Stimulated activated CD4-positive, alpha-beta T cell treated with anti-CD3 and anti-CD28 coated beads, Interleukin-1b, Interleukin-23, amount 100 ng/mL, for 1 hour (primary cell): ENCODE results near the gene GSS.

Experiments used
- DNase-seq, 2 donors: peaks; one replicate each; pipeline ENCODE4 v3.0.0-alpha.2; 2020; ENCODE audit warnings: low read depth in 2 of 2

Gene GSS

DNA sequence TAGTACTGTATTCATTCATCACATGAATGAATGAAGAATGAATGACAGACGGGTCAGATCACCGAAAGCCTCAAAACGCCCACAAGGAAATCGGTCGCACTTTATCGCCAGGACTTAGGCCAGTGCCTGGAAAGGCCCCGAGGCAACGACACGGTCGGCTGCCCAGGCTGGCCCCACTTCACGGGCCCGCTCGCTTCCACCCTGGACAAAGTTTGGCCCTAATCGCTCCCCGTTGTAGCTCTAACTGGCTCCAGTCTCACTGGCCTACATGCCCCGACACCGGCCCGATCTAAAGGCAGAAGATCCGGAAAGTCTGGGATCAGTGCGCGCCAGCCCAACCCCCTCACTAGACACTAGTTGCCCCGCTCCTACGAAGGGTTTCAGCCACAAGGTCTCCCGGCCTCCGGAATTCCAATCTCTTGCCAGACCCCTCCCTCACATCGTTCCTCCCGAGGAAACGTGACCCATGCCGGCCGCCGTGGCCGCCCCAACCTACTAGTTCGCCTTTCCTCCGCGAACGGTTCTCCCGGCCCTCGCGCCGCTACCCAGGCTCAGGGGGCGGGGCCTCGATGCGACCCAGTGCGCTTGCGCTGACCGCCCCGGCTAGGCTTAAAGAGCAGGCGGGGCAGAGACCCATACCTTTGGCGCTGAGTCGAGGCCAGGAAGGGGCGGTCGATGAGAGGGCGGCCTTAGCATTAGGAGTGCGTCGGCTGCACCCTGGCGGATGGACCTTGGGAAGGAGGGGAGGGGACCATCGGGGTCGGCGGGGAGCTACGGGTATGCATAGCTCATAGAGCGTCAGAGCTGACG, at the start of gene GSS, which contains the start of gene MYH7B:
Gene GSS (minus strand): TSS at position 576 of the 810 bp plus-strand sequence. CDS start 3,954 bp downstream, outside the sequence.
Gene MYH7B (plus strand): TSS at position 638 of the 810 bp plus-strand sequence. CDS start 22,138 bp downstream, outside the sequence.
- DNase-seq = peak; percentile 93 to 99

DNA sequence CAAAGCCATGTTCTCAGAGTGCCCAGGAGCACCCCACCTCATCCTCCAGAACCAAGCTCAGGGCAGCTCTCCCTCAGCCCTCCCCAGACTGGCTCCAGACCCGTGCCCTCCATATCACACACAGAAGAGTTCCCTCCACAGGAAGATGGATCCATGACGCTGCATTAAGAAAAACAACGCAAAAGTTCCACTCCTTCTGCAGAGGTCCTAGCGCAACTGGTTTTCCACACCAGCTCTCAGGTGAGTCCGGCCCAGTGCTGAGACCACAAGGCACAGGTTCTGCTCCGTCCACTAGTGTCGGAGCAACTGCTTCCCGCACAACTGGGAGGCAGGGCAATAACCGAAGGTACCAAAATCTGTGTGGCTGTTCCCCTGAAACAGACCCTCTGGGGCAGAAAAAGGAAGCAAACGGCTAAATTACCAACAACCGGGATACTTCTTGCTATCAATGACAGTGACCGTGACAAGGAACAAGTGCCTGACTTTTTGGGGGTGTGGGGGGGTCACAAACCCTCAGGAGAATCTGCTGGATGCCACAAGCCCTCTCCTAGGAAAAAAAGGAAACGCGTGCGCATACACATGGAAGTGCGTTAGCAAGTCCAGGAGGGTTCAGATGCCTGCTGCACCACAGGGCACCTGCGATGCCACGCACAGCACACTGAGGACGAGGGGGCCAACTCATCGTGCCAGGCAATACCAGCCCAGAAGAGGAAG, 49.3 kb upstream of the GSS start:
- DNase-seq = no peak

DNA sequence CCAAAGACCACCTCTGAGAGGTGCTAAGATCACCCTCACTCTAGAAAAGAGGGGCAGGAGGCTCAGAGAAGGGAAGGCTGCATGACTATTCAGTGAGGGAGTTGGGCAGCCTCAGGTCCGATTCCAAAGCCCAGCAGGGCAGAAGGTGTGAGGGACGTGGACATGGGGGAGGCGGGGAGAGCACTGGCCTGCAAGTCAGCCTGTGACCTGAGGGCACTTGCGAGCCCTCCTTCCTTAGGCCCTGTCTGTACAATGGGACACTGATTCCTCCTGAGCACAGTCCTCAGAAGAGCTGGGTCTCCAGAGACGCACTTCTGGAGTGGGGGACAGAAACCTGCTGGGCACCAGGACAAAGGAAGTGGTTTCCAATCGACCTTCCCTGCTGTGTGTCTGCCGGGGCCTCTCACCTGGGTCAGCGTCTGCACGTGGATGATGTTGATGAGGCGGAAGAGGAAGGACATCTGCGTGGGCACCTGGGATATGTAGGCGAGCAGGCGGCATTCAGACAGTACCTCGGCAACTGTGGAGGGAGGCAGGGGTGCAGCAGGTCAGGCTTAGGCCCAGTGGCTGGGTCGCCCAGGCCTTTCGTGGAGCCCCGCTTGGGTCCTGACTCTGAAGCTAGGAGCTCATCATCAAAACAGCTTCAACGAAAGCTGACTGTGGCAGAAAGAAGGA, 48.6 kb upstream of the GSS start:
- DNase-seq = no peak

DNA sequence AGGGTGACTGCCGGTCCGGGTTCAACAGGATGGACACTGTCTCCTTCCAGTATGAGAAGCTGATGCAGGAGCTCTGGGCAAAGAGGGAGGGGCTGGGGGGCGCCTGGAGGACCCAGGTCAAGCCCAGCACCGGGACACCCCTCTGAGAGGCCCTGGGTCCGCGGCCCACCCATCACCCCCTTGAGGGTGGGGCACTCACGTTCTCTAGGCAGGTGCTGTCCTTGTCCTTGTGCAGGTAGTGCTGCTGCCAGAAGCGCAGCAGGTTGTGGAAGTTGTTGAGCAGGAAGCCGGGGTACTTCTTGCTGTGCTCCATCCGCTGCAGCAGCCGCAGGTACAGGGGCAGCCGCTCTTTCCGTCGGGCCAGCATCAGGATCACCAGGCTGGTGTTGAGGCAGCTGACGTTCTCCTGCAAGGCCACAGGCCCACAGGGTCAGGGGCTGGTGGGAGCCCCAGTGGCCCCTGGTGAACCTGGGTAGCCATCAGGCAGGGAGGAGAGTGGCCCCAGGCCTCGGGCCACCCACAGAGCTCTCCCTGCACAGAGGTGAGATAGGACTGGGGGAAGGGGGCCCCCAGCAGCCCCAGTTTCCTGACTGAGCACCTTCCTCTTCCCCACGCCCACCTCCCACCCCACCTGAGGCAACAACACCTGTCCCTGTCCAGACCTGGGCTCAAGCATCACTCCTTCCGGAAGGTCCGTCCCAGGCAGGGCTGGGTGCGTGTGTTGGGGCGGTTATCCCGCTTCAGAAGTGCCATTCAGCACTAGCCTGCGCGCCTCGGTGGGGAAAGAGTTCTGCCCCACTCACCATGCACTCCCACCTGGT, 47.8 kb upstream of the GSS start:
- no peak for DNase-seq

DNA sequence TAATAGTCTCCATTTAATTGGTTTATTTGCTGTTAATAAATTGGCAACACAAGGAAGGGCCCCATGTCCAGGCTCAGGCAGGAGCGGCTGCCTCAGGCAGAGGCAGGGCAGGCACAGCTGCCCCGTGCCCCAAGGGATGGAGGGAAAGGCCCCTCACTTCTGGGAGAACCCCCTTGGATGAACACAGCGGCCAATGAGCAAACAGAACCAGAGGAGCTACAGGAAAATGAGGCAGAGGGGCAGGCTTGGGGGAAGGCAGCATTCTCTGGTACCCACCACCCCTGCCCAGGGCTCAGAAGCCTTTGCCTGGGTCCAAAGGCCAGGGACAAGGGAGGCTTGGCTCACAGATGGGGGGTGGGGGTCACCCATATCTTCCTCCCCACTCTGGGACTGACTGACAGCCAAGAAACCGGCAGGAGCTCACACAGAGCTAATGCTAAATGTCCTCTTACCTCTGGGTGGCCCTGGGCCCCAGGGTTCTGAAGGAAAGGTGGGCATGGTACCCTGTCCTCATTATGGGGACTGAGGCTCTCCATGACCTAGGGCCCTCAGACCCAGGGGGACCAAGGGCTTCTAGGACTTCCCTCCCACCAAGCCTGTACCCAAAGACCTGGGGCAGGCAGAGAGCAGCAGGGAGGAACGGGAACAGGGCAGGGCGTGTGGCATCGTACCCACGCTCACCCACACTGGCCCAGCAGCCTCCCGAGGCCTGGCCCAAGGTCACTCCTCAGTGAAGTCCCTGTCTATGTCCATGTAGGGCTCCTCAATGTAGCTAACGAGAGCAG, 47.0 kb upstream of the GSS start:
- no peak for DNase-seq

DNA sequence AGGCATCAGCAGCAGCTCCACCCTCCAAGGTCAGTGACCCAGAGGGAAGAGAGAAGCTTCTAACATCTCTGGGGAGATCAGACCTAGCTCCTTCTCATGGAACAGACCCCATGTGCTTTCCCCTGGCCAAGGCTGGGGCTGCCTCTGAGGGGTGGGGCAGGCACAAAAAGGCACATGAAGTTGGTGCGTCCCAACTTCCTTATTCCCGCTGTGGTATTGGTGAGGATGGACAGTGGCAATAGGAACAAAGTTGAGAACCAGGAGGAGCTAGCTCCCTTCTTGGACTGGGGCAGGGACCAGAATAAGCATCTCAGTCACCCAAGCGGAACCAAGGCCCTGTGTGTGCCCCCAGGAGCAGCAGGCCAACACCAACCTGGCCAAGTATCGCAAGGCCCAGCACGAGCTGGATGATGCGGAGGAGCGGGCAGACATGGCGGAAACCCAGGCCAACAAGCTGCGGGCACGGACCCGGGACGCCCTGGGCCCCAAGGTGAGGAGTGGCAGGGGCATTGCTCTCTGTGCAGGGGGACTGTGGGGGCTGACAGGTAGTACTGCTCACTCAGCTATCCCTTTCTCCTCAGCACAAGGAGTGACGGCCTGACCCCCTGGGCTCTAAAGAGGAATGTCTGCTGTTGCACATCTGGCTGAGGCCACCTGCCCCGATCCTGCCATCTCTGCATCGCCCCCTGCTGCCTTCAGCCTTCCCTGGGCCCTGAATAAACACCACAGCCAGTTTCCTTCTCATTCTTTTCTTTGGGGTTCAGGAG, 46.2 kb upstream of the GSS start:
- no peak for DNase-seq

DNA sequence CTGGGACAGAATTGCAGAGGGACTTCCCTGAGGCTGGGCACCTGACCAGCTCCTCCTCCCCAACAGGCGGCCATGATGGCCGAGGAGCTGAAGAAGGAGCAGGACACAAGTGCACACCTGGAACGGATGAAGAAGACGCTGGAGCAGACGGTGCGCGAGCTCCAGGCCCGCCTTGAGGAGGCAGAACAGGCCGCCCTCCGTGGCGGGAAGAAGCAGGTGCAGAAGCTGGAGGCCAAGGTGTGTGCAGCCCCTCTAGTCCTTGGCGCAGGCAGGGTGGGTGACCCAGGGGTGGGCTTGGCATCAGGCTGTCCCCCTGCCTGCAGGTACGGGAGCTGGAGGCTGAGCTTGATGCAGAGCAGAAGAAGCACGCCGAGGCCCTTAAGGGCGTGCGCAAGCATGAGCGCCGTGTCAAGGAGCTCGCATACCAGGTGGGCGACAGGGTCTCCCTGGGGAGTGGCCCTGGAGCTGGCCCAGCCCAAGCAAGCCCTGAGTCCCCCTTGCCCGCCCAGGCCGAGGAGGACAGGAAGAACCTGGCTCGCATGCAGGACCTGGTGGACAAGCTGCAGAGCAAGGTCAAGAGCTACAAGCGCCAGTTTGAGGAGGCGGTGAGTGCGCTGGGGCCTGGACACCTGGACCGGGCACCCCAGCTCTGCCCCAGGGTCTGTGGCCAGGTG, 45.5 kb upstream of the GSS start:
- no peak for DNase-seq

DNA sequence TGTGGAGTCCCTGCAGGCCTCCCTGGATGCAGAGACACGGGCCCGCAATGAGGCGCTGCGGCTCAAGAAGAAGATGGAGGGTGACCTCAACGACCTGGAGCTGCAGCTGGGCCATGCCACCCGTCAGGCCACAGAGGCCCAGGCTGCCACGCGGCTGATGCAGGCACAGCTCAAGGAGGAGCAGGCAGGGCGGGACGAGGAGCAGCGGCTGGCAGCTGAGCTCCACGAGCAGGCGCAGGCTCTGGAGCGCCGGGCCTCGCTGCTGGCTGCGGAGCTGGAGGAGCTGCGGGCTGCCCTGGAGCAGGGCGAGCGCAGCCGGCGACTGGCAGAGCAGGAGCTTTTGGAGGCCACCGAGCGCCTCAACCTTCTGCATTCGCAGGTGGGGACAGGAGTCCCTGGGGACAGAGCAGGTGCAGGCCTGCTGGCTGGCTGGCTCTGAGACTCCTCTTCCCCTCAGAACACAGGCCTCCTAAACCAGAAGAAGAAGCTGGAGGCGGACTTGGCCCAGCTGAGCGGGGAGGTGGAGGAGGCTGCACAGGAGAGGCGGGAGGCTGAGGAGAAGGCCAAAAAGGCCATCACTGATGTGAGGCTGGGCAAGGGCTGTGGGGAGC, 44.8 kb upstream of the GSS start:
- no peak for DNase-seq

DNA sequence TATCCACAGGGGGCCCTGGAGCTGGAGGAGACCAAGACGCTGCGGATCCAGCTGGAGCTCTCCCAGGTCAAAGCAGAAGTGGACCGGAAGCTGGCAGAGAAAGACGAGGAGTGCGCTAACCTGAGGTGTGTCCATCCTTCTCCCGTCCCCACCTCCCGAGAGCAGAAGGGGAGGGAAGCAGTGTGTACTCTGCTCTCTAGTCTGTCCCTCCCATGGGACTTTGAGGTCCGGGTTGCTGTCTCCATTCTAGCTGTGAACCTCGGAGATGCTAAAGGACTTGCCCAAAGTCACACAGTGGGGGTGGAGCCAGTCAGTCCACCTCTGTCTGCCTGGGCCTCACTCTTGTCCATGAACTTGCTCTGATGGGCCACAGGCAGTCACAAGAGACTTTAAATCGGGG, 44.2 kb upstream of the GSS start:
- no peak for DNase-seq

DNA sequence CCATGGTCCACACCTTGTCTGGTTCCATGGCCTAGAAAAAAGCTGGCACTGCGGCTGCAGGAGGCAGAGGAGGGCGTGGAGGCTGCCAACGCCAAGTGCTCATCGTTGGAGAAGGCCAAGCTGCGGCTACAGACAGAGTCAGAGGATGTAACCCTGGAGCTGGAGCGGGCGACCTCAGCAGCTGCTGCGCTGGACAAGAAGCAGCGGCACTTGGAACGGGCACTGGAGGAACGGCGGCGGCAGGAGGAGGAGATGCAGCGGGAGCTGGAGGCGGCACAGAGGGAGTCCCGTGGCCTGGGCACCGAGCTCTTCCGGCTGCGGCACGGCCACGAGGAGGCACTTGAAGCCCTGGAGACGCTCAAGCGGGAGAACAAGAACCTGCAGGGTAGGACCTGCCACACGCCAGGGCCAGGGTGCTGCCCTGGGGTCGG, 43.4 kb upstream of the GSS start:
- DNase-seq = no peak

DNA sequence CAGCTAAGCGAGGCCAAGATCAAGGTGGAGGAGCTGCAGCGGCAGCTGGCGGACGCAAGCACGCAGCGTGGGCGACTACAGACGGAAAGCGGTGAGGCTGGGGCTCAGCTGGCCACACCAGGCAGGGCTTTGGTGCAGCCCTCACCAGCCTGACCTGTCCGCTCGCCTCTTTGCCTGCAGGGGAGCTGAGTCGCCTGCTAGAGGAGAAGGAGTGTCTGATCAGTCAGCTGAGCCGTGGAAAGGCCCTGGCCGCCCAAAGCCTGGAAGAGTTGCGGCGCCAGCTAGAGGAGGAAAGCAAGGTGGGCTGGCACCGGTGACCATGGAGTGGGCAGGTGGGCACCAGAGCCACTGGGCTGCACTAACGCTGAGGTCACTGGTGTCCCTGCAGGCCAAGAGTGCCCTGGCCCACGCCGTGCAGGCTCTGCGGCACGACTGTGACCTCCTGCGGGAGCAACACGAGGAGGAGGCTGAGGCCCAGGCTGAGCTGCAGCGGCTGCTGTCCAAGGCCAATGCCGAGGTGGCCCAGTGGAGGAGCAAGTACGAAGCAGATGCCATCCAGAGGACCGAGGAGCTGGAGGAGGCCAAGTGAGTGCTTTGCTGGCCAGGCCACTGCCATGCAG, 42.8 kb upstream of the GSS start:
- DNase-seq = no peak

DNA sequence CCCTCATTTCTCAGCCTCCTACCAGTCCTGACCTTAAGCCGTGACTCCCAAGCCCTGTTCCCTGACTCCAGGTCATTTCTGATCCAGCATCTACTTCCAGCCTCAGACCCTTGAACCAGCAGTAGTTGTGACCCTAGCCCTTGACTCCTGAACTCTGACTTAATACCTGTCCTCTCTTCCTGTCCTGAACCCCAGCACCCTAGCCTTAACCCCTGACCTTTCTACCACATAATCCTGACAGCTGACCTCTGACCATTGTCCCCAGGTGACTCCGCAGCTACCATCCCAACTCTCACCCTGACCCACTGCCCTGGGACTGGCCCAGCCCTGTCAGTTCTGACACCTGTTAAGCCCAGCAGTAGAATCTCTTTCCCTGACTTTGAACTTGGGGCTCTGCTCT, 42.2 kb upstream of the GSS start:
- DNase-seq = no peak

DNA sequence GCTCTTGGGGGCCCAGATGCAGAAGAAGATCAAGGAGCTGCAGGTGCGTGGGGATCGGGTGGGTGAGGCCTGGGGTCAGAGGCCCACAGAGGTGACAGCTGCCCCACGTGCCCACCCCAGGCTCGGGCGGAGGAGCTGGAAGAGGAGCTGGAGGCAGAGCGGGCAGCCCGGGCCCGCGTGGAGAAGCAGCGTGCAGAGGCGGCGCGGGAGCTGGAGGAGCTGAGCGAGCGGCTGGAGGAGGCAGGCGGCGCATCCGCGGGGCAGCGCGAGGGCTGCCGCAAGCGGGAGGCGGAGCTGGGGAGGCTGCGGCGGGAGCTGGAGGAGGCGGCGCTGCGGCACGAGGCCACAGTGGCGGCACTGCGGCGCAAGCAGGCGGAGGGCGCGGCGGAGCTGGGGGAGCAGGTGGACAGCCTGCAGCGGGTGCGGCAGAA, 41.5 kb upstream of the GSS start:
- no peak for DNase-seq

DNA sequence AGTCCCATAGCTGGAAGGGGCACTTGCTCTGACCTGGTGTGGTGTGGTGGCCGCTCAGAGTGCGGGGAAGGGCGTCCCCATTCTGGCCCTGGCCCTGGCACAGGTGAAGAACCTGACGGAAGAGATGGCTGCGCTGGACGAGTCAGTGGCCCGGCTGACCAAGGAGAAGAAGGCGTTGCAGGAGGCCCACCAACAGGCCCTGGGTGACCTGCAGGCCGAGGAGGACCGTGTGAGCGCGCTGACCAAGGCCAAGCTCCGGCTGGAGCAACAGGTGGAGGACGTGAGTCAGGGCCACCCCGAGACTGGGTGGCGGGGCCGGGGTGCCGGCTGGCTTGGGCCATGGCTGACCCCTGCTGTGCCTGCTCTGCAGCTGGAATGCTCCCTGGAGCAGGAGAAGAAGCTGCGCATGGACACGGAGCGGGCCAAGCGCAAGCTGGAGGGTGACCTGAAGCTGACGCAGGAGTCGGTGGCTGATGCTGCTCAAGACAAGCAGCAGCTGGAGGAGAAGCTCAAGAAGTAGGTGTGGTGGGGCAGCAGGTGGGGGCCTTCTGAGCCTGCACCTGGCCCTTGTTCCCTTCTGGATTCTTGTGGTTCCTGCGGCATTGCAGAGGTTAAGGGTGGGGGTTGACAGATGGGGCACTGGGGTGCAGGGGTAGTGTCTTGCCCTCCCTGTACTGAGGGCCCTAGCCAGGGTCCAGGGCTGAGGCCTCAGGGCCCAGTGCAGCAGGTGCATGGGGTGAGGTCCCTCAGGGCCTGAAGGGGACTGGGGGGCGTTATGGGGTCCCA, 40.8 kb upstream of the GSS start:
- DNase-seq = no peak

DNA sequence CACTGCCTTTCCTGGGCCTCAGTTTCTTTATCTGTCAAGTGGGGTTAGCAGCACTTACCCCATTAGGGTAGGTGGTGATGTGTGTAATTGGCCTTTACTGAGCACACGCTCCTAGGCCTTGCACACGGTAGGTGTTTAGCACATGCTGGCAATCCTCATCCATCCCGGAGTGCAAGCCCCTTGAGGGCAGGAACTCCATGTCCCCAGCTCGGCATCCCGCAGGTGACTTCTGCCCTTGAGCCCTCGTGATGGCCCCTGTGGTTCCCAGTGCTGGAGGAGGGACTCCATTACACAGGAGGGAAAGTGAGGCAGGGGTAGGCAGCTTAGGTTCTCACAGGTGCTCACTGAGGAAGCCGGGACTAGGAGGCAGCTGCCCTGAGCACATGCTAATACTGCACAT, 40.1 kb upstream of the GSS start:
- DNase-seq = no peak

DNA sequence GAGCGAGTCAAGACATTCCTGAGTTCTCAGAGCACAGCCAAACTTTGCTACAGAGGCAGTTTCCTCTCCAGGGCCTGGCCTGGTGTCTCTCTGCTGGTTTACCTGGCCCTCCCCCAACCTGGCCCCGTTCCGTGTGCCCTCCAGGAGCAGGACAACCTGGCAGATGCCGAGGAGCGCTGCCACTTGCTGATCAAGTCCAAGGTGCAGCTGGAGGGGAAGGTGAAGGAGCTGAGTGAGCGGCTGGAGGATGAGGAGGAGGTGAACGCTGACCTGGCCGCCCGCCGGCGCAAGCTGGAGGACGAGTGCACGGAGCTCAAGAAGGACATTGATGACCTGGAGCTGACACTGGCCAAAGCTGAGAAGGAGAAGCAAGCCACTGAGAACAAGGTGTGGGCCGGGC, 39.6 kb upstream of the GSS start:
- no peak for DNase-seq

DNA sequence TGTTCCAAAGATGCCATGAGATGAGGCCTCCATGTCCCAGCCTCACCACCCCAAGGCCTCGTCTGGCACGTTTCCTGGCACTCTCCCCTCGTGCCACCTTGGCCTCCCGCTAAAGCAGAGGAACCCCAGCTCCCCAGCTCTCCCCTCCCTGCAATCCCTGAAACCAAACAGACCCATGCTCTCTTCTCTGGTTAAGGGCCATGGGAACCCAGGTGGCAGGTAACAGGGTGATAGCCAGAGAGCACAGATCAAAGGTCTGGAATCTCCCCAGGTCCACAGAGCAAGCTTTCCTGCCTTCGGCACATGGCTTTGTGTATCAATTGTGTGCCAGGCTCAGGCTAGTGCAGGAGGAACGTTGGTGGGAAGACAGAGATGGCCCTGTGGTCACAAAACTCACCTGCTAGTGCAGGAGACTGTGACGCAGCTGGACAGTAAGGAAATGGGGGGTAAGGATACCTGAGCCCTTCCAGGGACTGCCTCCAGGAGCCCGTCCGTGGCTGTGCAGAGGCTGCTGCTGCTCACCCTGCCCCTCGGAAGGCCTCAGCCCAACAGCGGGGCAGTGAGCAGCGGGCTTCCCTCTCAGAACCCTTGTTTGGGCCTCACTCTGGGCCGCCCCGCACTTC, 39.0 kb upstream of the GSS start:
- DNase-seq = no peak
